ENCODE results near the gene B3GLCT.

The B3GLCT gene

DNA sequence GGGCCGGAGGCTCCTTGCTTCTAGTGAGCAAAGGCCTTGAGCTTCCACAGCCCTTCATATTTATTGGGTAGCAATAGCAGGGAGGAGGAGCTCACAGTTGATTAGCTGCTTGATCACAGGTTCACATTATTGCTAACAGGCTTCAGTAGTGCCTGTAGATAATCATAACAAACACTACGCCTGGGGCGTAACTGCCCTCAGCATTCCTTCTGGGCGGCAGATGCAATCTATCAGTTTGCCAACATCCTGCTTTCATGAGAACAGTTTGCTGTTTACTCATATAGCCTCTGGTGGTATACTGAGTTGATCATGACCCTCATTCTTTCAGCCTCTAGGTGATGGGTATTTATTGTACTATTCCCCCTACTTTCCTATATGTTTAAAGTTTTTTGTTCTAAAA lies 149.4 kb downstream of the B3GLCT start:
- no peak for DNase-seq (ENCODE audit: low read depth in 3 of 3)

DNA sequence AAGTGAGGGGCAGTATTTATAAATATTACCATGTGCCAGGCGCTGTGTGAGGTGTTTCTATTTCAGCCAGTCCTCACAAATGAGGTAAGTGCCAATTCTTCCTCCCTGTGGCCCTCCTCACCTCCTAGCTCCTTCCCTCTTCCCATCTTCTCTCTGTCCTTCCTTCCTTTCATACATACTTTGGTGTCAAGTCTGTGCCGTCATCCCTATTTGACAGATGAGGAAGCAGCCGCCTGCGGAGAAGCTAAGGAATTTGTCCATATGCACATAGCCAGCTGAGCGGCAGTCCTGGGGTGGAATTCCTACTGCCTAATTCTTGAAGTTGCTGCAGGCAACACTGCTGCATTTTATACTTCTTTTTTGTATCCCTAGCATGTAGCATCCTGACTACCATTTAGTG lies 150.8 kb downstream of the B3GLCT start:
- no peak for DNase-seq (ENCODE audit: low read depth in 3 of 3)

DNA sequence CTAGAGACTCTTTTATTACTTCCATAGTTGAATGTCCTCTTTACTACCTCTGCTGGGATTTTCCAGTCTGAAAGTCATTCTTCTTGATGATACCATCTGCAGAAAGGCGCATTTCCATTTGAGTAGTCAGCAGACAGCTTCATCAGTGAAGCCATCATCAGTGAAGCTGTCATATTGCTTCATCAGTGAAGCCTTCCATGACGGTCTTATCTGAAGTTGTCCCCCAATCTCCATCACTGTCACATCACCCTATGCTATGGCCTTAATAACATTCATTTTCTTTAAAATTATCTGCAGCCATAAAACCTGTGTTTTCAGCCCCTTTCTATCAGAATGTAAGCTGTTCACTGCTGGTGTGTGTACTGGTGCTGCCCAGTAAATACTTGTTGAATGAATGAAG lies 151.6 kb downstream of the B3GLCT start:
- no peak for DNase-seq (ENCODE audit: low read depth in 3 of 3)

DNA sequence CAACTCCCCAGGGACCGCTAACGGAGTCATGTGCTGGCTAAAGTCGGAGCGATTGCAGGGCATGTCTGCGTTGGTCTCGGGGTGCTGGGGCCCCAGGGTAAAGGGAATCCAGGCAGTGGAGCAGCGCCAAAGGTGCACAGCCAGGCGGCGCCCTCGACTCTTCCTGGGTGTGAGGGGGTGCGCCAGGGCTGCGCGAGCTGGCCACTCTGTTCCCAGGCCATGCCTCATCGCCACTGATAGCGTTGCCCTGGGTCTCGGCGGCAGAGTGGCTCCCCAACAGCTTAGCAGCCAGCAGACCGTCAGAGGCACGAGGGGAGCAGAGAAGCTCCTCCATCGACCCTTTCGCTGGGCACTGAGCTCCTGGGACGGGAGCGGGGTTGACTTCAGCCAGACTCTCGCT lies 152.7 kb downstream of the B3GLCT start:
- no peak for DNase-seq (ENCODE audit: low read depth in 3 of 3)

DNA sequence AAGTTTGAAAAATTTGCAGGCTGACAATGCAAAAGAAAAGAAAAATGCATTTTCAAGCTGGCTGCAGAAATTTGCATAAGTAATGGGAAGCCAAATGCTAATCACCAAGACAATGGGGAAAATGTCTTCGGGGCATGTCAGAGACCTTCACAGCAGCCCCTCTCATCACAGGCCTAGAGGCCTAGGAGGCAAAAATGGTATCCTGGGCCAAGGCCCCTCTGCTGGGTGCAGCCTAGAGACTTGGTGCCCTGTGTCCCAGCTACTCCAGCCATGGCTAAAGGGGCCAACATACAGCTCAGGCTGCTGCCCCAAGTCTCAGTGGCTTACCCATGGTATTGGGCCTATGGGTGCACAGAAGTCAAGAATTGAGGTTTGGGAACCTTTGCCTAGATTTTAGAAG lies 155.2 kb downstream of the B3GLCT start:
- DNase-seq (ENCODE audit: low read depth in 3 of 3): no peak

DNA sequence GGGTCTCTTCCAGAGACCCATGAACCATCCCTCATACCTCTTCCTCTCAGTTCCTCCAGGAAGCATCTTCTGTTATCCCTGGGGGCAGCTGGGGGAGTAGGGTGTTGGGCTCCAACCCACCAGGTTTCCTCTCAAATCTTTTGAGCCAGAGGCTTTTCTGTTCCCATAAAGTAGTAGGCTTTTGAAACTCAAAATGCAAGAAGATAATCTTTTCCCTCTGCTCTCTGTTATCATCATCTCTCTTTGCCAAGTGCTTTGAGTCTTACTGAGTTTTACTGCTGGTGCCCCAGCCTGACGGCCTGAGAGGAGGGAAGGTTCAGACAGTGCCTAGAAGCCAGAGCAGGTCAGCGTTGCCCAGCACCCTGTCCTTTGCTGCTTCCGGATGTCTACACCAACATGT lies 157.2 kb downstream of the B3GLCT start:
- no peak for DNase-seq (ENCODE audit: low read depth in 3 of 3)

DNA sequence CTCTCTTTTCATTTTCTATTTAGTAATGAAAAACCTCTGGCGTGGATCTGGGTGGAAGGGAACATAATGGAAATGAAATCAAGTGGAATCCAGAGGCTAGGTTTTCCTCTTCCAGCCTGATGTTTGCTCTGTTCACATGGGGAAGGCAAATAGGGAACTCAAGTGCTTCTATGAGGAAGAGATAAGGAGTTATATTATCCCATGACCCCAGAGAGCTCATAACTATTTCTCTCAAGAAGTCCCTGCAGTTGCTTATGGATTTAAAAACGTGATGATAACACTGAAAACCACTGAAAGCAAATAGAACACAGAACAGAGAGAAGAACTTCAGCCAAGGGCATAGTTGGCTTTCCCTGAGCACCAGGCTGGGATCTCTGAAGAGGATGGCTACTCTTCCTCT lies 157.8 kb downstream of the B3GLCT start:
- DNase-seq (ENCODE audit: low read depth in 3 of 3): no peak

DNA sequence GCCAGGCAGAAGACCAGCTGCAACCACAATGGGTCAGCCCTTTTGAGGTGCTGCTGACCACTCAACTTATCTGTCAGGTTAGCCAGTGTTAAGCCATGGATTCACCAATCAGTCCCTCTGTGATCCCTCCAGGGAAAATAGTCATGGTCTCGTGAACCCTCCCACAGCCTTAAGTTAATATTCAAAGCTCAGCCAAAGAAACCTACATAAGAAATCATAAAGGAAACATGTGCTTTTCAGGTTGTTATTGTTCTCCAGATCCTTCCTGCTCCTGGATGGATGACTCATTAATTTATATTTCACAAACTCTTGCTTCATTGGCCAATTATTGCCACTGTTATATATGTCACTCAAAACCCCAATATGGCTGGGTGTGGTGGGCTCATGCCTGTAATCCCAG lies 161.9 kb downstream of the B3GLCT start:
- no peak for DNase-seq (ENCODE audit: low read depth in 3 of 3)

DNA sequence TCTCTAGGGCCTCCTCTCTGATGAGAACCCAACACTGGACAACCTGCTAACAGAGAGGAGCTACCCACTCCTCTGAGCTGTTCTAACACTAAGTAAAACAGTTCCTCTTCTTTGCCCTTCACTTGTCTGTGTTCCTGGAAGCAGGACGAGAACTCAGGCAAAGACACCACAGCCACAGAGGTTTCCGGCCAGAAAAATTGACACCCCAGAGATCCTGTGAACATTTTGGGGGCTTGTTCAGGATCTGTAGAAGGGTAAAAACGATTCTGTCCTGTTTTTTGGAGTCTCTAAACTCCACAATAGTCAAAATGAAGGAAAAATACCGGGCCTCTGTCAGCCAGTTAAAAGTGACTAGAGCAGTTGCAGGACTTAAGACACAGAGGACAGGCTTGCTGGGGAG lies 165.9 kb downstream of the B3GLCT start:
- no peak for DNase-seq (ENCODE audit: low read depth in 3 of 3)

DNA sequence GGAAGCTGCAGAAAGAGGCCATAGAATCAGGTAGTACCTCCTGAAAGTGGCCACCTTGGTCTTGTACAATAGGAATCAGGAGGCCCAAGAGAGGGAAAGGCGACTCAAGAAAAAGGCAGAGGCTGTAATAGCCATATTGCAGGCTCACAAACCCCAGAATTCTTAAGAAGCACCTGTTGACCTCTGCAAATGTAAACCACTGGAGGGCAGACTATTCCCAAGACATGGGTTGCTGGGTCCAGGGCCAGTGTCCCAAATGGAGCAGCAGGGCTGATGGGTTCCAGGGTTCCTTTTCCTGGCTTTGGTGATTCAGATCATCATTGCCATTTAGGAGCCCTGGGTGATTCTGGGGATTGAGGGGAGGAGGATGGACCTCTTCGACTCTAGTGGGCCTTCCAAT lies 167.6 kb downstream of the B3GLCT start:
- no peak for DNase-seq (ENCODE audit: low read depth in 3 of 3)

DNA sequence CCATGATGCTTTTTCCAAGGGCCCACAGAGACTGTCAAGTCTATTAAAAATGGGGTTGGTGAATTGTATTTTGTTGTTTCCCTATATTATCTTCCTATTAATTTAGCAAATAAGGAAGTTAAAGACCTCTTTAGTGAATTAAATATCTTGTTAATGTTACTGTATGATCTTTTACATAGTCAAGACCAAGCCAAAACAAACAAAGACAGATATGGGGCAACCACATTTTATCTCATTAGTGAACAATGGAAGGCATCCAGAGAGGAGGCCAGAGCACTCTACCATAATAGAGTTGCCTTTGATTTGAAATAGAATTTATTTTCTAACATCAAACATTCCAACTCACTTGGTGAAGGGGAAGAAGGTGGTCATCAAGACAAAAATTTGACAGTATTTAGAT lies 169.4 kb downstream of the B3GLCT start:
- no peak for DNase-seq (ENCODE audit: low read depth in 3 of 3)

DNA sequence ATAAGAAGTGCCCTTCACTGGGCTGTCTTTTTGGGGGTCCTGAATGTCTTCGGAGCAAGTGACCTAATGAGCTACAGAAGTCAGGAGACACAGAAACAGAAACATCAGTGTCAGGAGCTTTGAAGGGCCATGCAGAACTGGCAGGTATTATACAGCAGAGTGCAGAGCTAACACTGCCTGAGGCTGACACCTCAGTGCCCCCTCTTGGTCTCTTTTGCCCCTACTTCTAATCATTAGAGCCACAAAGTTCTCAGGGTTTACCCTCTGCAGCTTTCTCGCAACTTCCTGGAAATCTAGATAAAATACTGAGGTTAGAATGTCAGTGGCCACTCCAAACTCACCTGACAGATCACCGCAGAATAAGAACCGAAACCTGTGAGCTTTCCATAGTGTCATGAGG lies 172.7 kb downstream of the B3GLCT start:
- DNase-seq (ENCODE audit: low read depth in 3 of 3): no peak

DNA sequence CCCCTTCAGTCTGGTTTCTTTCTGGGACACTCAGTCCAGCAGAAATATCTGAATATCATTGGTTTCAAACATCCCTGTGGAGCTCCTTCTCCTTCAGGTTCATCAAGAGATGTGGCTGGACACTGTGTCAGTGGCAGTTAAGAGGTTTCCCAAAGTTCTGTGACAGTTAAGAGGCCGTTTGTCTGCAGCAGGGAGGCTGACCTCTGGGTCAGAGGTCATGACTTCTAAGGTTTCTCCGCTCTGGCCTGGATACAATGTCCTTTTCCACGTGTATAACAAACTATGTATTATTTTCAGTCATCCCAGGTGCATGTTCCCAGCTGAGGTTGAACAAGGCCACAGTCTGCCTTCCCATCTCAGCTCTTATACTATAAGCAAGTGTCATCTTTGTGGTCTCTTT lies 174.9 kb downstream of the B3GLCT start:
- DNase-seq (ENCODE audit: low read depth in 3 of 3): no peak

DNA sequence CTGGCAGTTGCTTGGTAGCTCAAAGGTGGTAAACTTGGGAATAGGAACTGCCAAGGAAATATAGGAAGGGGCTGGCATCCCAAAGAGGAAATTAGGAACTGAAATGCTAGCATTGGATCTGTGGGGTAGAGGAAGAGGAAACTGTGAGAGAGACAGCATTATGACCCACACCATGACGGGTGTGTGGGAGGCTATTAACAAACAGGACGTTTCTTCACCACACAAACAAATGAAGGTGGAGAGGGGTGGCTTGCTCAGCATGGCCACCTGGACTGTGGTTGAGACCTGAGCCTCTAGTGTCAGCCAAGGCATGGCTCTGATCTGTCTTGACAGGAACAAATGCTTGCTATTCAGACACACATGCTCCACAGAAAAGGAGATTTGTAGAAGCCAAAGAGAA lies 178.2 kb downstream of the B3GLCT start:
- DNase-seq (ENCODE audit: low read depth in 3 of 3): no peak

DNA sequence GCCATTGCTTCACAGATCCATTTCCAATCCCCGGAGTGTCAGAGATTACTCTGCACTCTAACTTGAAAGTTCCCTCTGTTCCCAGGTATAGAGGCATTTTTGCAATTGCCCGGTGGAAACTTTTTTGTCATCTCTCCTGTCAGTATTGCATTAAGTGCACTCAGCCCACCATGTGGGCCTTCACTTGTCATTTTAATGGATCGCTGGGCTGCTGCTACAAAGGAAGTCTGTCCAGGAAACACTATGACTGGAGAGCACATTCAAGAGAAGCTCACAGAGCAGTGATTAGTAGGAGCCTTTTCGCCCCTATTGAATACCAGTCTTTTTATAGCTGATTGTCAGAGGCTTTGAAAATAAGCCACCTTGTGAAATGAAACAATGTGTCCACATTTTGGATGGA lies 180.9 kb downstream of the B3GLCT start:
- no peak for DNase-seq (ENCODE audit: low read depth in 3 of 3)

Data from stimulated activated CD4-positive, alpha-beta T cell treated with anti-CD3 and anti-CD28 coated beads, TNF-alpha, amount 100 ng/mL, for 4 hours (primary cell).